ENCODE results near the gene CDC42BPA. TPM values are rescaled to one million over a fixed set of nuclear protein-coding genes. Genes with fewer than 3 reads are reported as not detected.

The CDC42BPA gene
- total and polyA plus RNA-seq, 9 of the 15 experiments (the other 6 are each of a cell fraction or from before 2014, with no cell fraction given): 8.0 to 77.5 (median 52.1) TPM

GRCh38 chr1:227325156-227325555 is 6.9 kb upstream of the CDC42BPA start:
- 67% methylated on average over 3 of the region's 3 CpGs for WGBS (ENCODE audit: insufficient coverage, low coverage, missing lambda C conversion rate)
- H3K27me3 ChIP-seq (ENCODE audit: control insufficient read depth in 2 of 2, insufficient read depth in 2 of 2, low read length in 2 of 2): no peaks in the 10 kb centered on the region
- DNase-seq (ENCODE audit: extremely low read depth in 1 of 4, low spot score in 3 of 4): no peak
- H4K20me1 ChIP-seq (replicated peaks; ENCODE audit: control insufficient read depth, insufficient read depth, low read length): no peaks in the 10 kb centered on the region
- in situ Hi-C loops (cut with MboI): no loop called here
- H3K9ac ChIP-seq (ENCODE audit: insufficient read depth in 1 of 2, low read depth in 2 of 2, low read length in 2 of 2): no peak overlapping the region
- H3K4me1 ChIP-seq (replicated peaks in 1 of 2; ENCODE audit: control insufficient read depth in 2 of 2, insufficient read depth in 2 of 2, low read length in 2 of 2): peaks cover 2 to 4% of the 10 kb centered on the region in 2 experiments; a peak in 2 of 5 replicates
- H3K27ac ChIP-seq (ENCODE audit: extremely low read depth, low read depth, low read length): no peak overlapping the region
- ChIA-PET CTCF (ENCODE audit: low intra/inter-chr PET ratio) (no interaction called here), POLR2A (no interaction called here)
- no TSS peak for BruUV-seq (replicated peaks)
- H3K4me3 ChIP-seq: no peak overlapping the region
- ATAC-seq: no peak
- no peaks in the 10 kb centered on the region; the same call in 1 of the 2 replicates for H3K9me3 ChIP-seq (replicated peaks; ENCODE audit: control insufficient read depth, insufficient read depth, low read depth, low read length)
- no peak for FAIRE-seq
- H3K9me1 ChIP-seq (ENCODE audit: control insufficient read depth, insufficient read depth, low read length): no peaks in the 10 kb centered on the region
- H3K79me2 ChIP-seq (ENCODE audit: control insufficient read depth, insufficient read depth, low read length): no peaks in the 10 kb centered on the region
- no peaks in the 10 kb centered on the region for H3K36me3 ChIP-seq (ENCODE audit: control insufficient read depth, insufficient read depth, low read length)
- no peak overlapping the region for H3K4me2 ChIP-seq (ENCODE audit: insufficient read depth, low read length)
- intact Hi-C loops (cut with micrococcal nuclease): no loop called here
- H2AFZ ChIP-seq (ENCODE audit: low read depth, low read length): no peak overlapping the region
- TF ChIP-seq ZNF263 (CRISPR knock-in tag; IDR thresholded peaks at IDR 0.05; ENCODE audit: borderline replicate concordance) (no peak), MAFG (tag; conservative IDR thresholded peaks at IDR 0.05) (peak; percentile 31; the same call in 1 of the 2 replicates), TAF9B (IDR thresholded peaks at IDR 0.05; ENCODE audit: partially characterized antibody) (no peak), FOXJ2 (tag; IDR thresholded peaks at IDR 0.05) (no peak), ZNF76 (CRISPR knock-in tag; IDR thresholded peaks at IDR 0.05; ENCODE audit: borderline replicate concordance) (no peak), THRAP3 (IDR thresholded peaks at IDR 0.05; ENCODE audit: borderline replicate concordance) (no peak), ZNF707 (CRISPR knock-in tag; conservative IDR thresholded peaks at IDR 0.05) (no peak), GTF2E2 (tag; IDR thresholded peaks at IDR 0.05) (no peak), C11orf30 (IDR thresholded peaks at IDR 0.05; ENCODE audit: low read depth) (peak; percentile 44), MAFF (IDR thresholded peaks at IDR 0.05; ENCODE audit: low read length) (peak; percentile 24), HNRNPH1 (optimal IDR thresholded peaks at IDR 0.05; ENCODE audit: low read depth, low read length) (no peak), CBX5 (IDR thresholded peaks at IDR 0.05; ENCODE audit: borderline replicate concordance, low read depth) (no peak), CCNT2 (IDR thresholded peaks at IDR 0.05; ENCODE audit: borderline replicate concordance, extremely low read depth, insufficient read length, low read depth, low read length) (no peak), MCM7 (IDR thresholded peaks at IDR 0.05) (no peak), ZNF316 (IDR thresholded peaks at IDR 0.05) (peak; percentile 79)
- TF ChIP-seq, protein P1, sequence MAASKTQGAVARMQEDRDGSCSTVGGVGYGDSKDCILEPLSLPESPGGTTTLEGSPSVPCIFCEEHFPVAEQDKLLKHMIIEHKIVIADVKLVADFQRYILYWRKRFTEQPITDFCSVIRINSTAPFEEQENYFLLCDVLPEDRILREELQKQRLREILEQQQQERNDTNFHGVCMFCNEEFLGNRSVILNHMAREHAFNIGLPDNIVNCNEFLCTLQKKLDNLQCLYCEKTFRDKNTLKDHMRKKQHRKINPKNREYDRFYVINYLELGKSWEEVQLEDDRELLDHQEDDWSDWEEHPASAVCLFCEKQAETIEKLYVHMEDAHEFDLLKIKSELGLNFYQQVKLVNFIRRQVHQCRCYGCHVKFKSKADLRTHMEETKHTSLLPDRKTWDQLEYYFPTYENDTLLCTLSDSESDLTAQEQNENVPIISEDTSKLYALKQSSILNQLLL (CRISPR knock-in tag; IDR thresholded peaks at IDR 0.05; ENCODE audit: borderline replicate concordance): no peak
- TF ChIP-seq, protein P2, sequence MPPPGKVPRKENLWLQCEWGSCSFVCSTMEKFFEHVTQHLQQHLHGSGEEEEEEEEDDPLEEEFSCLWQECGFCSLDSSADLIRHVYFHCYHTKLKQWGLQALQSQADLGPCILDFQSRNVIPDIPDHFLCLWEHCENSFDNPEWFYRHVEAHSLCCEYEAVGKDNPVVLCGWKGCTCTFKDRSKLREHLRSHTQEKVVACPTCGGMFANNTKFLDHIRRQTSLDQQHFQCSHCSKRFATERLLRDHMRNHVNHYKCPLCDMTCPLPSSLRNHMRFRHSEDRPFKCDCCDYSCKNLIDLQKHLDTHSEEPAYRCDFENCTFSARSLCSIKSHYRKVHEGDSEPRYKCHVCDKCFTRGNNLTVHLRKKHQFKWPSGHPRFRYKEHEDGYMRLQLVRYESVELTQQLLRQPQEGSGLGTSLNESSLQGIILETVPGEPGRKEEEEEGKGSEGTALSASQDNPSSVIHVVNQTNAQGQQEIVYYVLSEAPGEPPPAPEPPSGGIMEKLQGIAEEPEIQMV (tag; conservative IDR thresholded peaks at IDR 0.05; ENCODE audit: low read depth): no peak
- TF ChIP-seq, protein P3, sequence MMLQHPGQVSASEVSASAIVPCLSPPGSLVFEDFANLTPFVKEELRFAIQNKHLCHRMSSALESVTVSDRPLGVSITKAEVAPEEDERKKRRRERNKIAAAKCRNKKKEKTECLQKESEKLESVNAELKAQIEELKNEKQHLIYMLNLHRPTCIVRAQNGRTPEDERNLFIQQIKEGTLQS (IDR thresholded peaks at IDR 0.05): no peak
- TF ChIP-seq, protein P3 (CRISPR knock-in tag; conservative IDR thresholded peaks at IDR 0.05): no peak
- TF ChIP-seq, protein P4, sequence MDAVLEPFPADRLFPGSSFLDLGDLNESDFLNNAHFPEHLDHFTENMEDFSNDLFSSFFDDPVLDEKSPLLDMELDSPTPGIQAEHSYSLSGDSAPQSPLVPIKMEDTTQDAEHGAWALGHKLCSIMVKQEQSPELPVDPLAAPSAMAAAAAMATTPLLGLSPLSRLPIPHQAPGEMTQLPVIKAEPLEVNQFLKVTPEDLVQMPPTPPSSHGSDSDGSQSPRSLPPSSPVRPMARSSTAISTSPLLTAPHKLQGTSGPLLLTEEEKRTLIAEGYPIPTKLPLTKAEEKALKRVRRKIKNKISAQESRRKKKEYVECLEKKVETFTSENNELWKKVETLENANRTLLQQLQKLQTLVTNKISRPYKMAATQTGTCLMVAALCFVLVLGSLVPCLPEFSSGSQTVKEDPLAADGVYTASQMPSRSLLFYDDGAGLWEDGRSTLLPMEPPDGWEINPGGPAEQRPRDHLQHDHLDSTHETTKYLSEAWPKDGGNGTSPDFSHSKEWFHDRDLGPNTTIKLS (IDR thresholded peaks at IDR 0.05; ENCODE audit: borderline replicate concordance, low read depth): no peak
